ENCODE results near the gene HIP1. TPM values are rescaled to one million over a fixed set of nuclear protein-coding genes. Genes with fewer than 3 reads are reported as not detected.
"Not testable (repeated sequence)": the region's sequence is repeated elsewhere in the genome, so short reads cannot be mapped to it uniquely, and the experiment has no call there.

HIP1 gene
- total RNA-seq, 1 experiment from 2014 or later = 10.7 TPM

DNA sequence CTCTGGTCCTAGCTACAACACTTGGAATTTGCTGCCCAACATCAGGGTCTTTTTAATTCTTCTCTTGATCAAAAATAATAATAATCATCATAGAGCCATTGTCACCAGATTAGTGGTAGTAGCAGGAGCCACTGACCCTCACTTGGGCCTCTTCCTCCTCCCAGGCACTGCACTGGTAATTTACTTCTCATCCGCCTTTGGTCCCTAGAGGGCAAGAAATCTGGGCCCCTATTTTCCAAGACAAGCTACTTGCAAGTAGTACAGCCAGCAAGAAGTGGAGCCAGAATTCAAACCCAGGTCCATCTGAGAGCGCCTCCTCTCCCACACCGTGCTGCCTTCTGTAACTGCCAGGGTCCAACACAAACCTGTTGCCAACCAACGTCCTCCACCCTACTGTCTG lies 125.4 kb downstream of the HIP1 start:
- CTCF ChIA-PET = no interaction called here
- H3K4me3 Mint-ChIP-seq (ENCODE audit: low read depth, unreplicated experiment) = no peak overlapping the region
- no peaks in the 10 kb centered on the region for H3K36me3 Mint-ChIP-seq (ENCODE audit: insufficient read depth, unreplicated experiment)
- no peaks in the 10 kb centered on the region for H3K4me1 Mint-ChIP-seq (ENCODE audit: low read depth, unreplicated experiment)
- TF ChIP-seq, protein P1, sequence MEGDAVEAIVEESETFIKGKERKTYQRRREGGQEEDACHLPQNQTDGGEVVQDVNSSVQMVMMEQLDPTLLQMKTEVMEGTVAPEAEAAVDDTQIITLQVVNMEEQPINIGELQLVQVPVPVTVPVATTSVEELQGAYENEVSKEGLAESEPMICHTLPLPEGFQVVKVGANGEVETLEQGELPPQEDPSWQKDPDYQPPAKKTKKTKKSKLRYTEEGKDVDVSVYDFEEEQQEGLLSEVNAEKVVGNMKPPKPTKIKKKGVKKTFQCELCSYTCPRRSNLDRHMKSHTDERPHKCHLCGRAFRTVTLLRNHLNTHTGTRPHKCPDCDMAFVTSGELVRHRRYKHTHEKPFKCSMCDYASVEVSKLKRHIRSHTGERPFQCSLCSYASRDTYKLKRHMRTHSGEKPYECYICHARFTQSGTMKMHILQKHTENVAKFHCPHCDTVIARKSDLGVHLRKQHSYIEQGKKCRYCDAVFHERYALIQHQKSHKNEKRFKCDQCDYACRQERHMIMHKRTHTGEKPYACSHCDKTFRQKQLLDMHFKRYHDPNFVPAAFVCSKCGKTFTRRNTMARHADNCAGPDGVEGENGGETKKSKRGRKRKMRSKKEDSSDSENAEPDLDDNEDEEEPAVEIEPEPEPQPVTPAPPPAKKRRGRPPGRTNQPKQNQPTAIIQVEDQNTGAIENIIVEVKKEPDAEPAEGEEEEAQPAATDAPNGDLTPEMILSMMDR (IDR thresholded peaks at IDR 0.05; ENCODE audit: unreplicated experiment) = no peak
- intact Hi-C loops (cut with micrococcal nuclease; ENCODE audit: unreplicated experiment) = loop anchor here (10.0 kb wide), 1 partner anchor 111 kb away; no protein-coding TSS in a partner anchor
- DNase-seq = no peak
- H3K27ac Mint-ChIP-seq (ENCODE audit: unreplicated experiment) = no peak overlapping the region
- H3K27me3 Mint-ChIP-seq (ENCODE audit: unreplicated experiment) = no peaks in the 10 kb centered on the region
- H3K9me3 Mint-ChIP-seq (ENCODE audit: low read depth, unreplicated experiment) = no peaks in the 10 kb centered on the region
- BruUV-seq (replicated peaks) = no TSS peak

DNA sequence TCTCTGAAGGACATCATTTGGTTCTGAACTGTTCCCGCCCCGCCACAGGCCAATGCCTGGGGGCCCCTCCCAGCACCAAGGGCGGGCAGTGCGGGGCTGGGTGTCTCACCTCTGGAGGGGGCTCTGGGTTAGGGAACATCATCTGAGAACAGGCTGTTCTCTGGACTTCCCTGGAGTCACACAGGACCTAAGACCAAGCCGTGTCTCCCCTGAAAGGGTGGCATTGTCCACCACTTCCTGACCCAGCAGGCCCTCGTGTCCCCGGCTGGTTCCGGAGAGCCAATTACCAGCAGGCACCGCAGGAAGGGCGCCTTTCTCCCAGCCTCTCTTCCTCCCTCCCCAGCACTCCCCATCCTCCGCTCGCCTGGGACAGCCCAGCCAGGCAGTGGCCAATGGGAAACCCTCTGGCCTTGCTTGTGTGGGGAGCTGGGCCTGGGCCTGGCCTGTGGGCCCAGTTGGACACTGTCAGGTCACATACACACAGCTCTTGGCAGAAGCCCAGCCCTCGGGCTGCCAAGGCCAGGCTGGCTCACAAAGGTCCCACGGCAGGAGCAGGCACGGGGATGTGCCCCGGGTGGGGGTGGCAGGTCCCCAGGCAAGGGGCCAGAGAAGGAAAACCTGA lies 127.1 kb downstream of the HIP1 start:
- no TSS peak for BruUV-seq (replicated peaks)
- H3K4me3 Mint-ChIP-seq (ENCODE audit: low read depth, unreplicated experiment) = no peak overlapping the region
- TF ChIP-seq, protein P1 (IDR thresholded peaks at IDR 0.05; ENCODE audit: unreplicated experiment) = no peak
- CTCF ChIA-PET = no interaction called here
- no peaks in the 10 kb centered on the region for H3K4me1 Mint-ChIP-seq (ENCODE audit: low read depth, unreplicated experiment)
- intact Hi-C loops (cut with micrococcal nuclease; ENCODE audit: unreplicated experiment) = loop anchor here (10.0 kb wide), 1 partner anchor 113 kb away; no protein-coding TSS in a partner anchor
- H3K36me3 Mint-ChIP-seq (ENCODE audit: insufficient read depth, unreplicated experiment) = no peaks in the 10 kb centered on the region
- H3K9me3 Mint-ChIP-seq (ENCODE audit: low read depth, unreplicated experiment) = no peaks in the 10 kb centered on the region
- H3K27me3 Mint-ChIP-seq (ENCODE audit: unreplicated experiment) = no peaks in the 10 kb centered on the region
- no peak for DNase-seq
- no peak overlapping the region for H3K27ac Mint-ChIP-seq (ENCODE audit: unreplicated experiment)

DNA sequence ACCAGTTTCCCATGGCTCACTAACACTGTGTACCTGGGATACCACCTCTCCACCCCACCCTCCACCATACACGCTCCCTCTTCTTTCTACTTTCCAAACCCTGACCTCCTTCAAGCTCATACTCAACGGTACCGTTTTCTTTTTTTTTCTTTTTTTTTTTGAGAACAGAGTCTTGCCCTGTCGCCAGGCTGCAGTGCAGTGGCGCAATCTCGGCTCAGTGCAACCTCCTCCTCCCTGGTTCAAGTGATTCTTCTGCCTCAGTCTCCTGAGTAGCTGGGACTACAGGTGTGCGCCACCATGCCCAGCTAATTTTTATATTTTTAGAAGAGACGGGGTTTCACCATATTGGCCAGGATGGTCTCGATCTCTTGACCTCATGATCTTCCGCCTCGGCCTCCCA lies 129.3 kb downstream of the HIP1 start:
- CTCF ChIA-PET = interaction anchor here (0.6 kb wide), 1 partner anchor 139 kb away, joined by 3 read pairs; no protein-coding TSS in a partner anchor
- H3K36me3 Mint-ChIP-seq (ENCODE audit: insufficient read depth, unreplicated experiment); H3K4me1 Mint-ChIP-seq (ENCODE audit: low read depth, unreplicated experiment); H3K27me3 Mint-ChIP-seq (ENCODE audit: unreplicated experiment); H3K4me3 Mint-ChIP-seq (ENCODE audit: low read depth, unreplicated experiment); H3K27ac Mint-ChIP-seq (ENCODE audit: unreplicated experiment); H3K9me3 Mint-ChIP-seq (ENCODE audit: low read depth, unreplicated experiment); BruUV-seq (replicated peaks); intact Hi-C loops (cut with micrococcal nuclease; ENCODE audit: unreplicated experiment); DNase-seq: not testable (repeated sequence)

DNA sequence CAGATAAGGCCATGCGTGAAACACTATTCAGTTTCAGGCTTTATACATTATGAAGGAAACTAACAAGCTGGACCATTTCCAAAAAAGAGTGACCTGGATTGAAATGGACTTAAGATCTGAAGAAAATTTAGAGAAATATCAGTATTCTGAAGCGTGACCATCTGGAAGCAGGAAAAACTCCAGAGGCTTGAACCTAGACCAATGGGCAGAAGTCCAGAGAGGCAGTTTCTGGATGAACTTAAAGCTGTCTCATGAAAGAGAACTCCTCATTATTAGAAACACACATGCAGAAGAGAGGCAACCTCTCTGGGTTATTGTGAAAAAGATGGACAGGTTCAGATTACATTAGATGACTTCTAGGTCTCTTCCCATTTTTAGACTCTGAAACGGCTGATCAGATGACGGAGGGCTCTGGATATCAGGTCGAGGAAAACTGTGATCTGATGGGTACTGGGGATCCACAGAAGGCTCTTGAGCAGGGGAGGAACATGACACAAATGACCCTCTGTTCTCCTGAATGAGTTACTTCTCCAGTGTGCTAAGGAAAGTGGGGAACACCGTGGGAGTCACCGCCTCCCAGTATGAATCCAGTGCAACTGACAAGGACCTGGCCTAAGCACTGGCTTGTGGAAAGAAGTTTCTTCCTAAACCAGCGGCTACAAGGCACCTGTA lies 130.2 kb downstream of the HIP1 start:
- DNase-seq = no peak
- CTCF ChIA-PET = no interaction called here
- no peaks in the 10 kb centered on the region for H3K9me3 Mint-ChIP-seq (ENCODE audit: low read depth, unreplicated experiment)

More for the DNA sequence above, 130.2 kb downstream of the HIP1 start:
- intact Hi-C loops (cut with micrococcal nuclease; ENCODE audit: unreplicated experiment) = no loop called here
- TF ChIP-seq, protein P1 (IDR thresholded peaks at IDR 0.05; ENCODE audit: unreplicated experiment) = no peak
- Mint-ChIP-seq H3K36me3 (ENCODE audit: insufficient read depth, unreplicated experiment) (no peaks in the 10 kb centered on the region), H3K27me3 (ENCODE audit: unreplicated experiment) (no peaks in the 10 kb centered on the region), H3K27ac (ENCODE audit: unreplicated experiment) (no peak overlapping the region), H3K4me1 (ENCODE audit: low read depth, unreplicated experiment) (no peaks in the 10 kb centered on the region), H3K4me3 (ENCODE audit: low read depth, unreplicated experiment) (no peak overlapping the region)
- no TSS peak for BruUV-seq (replicated peaks)
